ENCODE results near the gene NXPE1. TPM values are rescaled to one million over a fixed set of nuclear protein-coding genes. Genes with fewer than 3 reads are reported as not detected.
"Not testable (repeated sequence)": the region's sequence is repeated elsewhere in the genome, so short reads cannot be mapped to it uniquely, and the experiment has no call there.

Gene NXPE1
- under 1 TPM in 7 of 8 experiments, not detected in 1; 0.08 to 0.56 (median 0.36) TPM for total RNA-seq

DNA sequence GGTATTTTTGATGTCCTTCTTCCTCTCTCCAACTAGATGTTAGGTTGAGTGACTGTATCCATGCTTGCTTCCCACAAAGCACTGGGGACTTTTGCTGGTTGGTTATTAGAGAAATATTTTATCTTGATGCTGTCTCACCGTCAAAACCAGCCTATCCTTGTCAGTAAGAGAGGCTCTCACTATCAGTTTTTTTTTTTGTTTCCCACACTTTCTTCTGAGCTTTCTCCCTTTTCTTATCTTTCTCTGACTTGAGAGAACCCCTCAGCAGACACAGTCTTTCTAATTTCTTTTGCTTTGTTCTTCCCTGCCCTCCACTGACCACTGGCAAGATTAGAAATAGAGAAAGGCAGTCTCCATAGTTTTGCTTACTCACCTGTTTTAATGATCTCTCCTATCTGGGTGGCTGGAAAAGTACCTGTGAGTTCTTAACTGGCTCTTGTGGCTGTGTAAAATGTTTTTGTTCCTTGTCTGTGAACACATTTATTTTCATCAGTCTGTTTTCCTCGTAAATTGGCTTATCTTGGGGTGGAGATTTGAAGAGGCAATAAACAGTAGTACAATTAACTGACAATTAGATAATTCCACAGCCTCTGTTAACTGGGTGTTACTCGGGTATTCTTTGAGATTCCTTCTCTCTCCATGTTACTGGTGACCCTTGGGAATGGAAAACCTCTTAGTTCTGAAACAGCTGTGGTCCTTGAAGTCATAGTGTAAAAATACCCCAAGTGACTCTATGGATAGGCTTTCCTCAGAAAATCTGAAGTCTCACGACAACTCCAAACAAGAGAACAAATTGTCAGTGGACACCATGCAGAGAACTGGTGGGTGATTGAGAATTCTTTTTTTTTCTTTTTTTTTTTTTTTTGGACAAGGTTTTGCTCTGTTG, at the start of gene NXPE1:
Gene NXPE1 (minus strand): TSS at position 457 of the 886 bp plus-strand sequence. CDS start 8,680 bp downstream, outside the sequence.
- in situ Hi-C loops (cut with MboI; ENCODE audit: low pct_unique_long_range_greater_than_20kb in 2 of 9, low sequenced_read_pairs in 9 of 9, unreplicated experiment in 9 of 9): loop anchor here in 3 of 9 experiments (25.0 kb wide), 1 partner anchor 103 kb away; no protein-coding TSS in a partner anchor
- H3K4me1 ChIP-seq (replicated peaks in 1 of 2): no peaks in the 10 kb centered on the region
- H3K4me3 ChIP-seq: no peak within 1 kb of the TSS
- H3K27ac ChIP-seq: no peak within 1 kb of the TSS
- no peak for ATAC-seq (replicated peaks in 6 of 8)
- 35 to 100% (median 83%) methylated on average over 1 to 4 of the region's 4 CpGs for WGBS, 10 experiments

- Histone ChIP-seq H3K27ac (no peak overlapping the region), H3K4me1 (replicated peaks in 1 of 2) (no peaks in the 10 kb centered on the region), H3K4me3 (no peak overlapping the region)
- 20 to 67% (median 56%) methylated on average over 1 to 7 of the region's 9 CpGs; no CpG with 5 or more reads in 3 of the 10 experiments for WGBS, 10 experiments
- ATAC-seq (replicated peaks in 6 of 8): no peak
- in situ Hi-C loops (cut with MboI; ENCODE audit: low pct_unique_long_range_greater_than_20kb in 2 of 9, low sequenced_read_pairs in 9 of 9, unreplicated experiment in 9 of 9): no loop called here
Measured at GRCh38 chr11:114609429-114609828, 49.7 kb upstream of the NXPE1 start.

- 4 to 54% (median 44%) methylated on average over 1 to 8 of the region's 9 CpGs; no CpG with 5 or more reads in 4 of the 10 experiments for WGBS, 10 experiments
- H3K27ac ChIP-seq; ATAC-seq (replicated peaks in 6 of 8); H3K4me3 ChIP-seq; H3K4me1 ChIP-seq (replicated peaks in 1 of 2); in situ Hi-C loops (cut with MboI; ENCODE audit: low pct_unique_long_range_greater_than_20kb in 2 of 9, low sequenced_read_pairs in 9 of 9, unreplicated experiment in 9 of 9): not testable (repeated sequence)
Measured at GRCh38 chr11:114608605-114609004, 48.9 kb upstream of the NXPE1 start.

- 0 to 80% (median 49%) methylated on average over 1 to 10 of the region's 11 CpGs; no CpG with 5 or more reads in 2 of the 10 experiments for WGBS, 10 experiments
Measured at GRCh38 chr11:114607753-114608459, 48.2 kb upstream of the NXPE1 start.

DNA sequence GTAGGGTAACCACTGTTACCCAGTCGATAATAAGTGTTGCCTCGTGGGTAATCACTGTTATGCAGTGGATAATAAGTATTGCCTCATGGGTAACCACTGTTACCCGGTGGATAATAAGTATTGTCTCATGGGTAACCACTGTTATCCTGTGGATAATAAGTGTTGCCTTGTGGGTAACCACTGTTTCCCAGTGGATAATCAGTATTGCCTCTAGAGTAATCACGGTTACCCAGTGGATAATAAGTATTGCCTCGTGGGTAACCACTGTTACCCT, 47.1 kb upstream of the NXPE1 start:
- WGBS, 10 experiments: 33 to 100% (median 46%) methylated on average over 1 to 3 of the region's 5 CpGs; no CpG with 5 or more reads in 3 of the 10 experiments
- ATAC-seq (replicated peaks in 6 of 8); in situ Hi-C loops (cut with MboI; ENCODE audit: low pct_unique_long_range_greater_than_20kb in 2 of 9, low sequenced_read_pairs in 9 of 9, unreplicated experiment in 9 of 9); H3K27ac ChIP-seq; H3K4me1 ChIP-seq (replicated peaks in 1 of 2); H3K4me3 ChIP-seq: not testable (repeated sequence)

More at GRCh38 chr11:114607753-114608459, 48.2 kb upstream of the NXPE1 start:
- in situ Hi-C loops (cut with MboI; ENCODE audit: low pct_unique_long_range_greater_than_20kb in 2 of 9, low sequenced_read_pairs in 9 of 9, unreplicated experiment in 9 of 9): no loop called here
- Histone ChIP-seq H3K4me3 (no peak overlapping the region), H3K4me1 (replicated peaks in 1 of 2) (no peaks in the 10 kb centered on the region), H3K27ac (peak overlapping the region in 1 of 2 donors; percentile 41)
- ATAC-seq (replicated peaks in 6 of 8): peak in 3 of 8 experiments; percentile 25 to 38 (median 30)

DNA sequence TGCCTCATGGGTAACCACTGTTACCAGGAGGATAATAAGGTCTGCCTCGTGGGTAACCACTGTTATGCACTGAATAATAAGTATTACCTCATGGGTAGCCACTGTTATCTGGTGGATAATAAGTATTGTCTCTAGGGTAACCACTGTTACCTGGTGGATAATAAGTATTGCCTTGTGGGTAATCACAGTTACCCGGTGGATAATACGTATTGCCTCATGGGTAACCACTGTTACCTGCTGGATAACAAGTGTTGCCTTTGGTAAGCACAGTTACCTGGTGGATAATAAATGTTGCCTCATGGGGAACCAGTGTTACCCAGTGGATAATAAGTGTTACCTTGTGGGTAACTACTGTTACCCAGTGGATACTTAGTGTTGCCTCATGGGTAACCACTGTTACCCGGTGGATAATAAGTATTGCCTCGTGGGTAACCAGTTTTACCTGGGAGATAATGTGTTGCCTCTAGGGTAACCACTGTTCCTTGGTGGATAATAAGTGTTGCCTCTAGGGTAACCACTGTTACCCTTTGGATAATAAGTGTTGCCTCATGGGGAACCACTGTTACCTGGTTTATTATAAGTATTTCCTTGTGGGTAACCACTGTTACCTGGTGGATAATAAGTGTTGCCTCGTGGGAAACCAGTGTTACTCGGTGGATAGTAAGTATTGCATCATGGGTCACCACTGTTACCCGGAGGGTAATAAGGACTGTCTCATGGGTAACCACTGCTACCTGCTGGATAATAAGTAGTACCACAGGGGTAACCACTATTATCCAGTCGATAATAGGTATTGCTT, 46.5 kb upstream of the NXPE1 start:
- Histone ChIP-seq H3K4me1 (replicated peaks in 1 of 2) (no peaks in the 10 kb centered on the region), H3K27ac (no peak overlapping the region), H3K4me3 (no peak overlapping the region)
- in situ Hi-C loops (cut with MboI; ENCODE audit: low pct_unique_long_range_greater_than_20kb in 2 of 9, low sequenced_read_pairs in 9 of 9, unreplicated experiment in 9 of 9): no loop called here
- 10 to 83% (median 65%) methylated on average over 1 to 9 of the region's 9 CpGs; no CpG with 5 or more reads in 1 of the 10 experiments for WGBS, 10 experiments
- peak in 3 of 8 experiments; percentile 23 to 41 (median 39) for ATAC-seq (replicated peaks in 6 of 8)

GRCh38 chr11:114605370-114605769, 45.7 kb upstream of the NXPE1 start:
- in situ Hi-C loops (cut with MboI; ENCODE audit: low pct_unique_long_range_greater_than_20kb in 2 of 9, low sequenced_read_pairs in 9 of 9, unreplicated experiment in 9 of 9): no loop called here
- no peak for ATAC-seq (replicated peaks in 6 of 8)
- WGBS, 10 experiments: 20 to 100% (median 82%) methylated on average over 1 to 10 of the region's 10 CpGs; no CpG with 5 or more reads in 4 of the 10 experiments
- Histone ChIP-seq H3K4me3 (no peak overlapping the region), H3K27ac (no peak overlapping the region), H3K4me1 (replicated peaks in 1 of 2) (no peaks in the 10 kb centered on the region)

GRCh38 chr11:114604886-114605285, 45.2 kb upstream of the NXPE1 start:
- Histone ChIP-seq H3K4me1 (replicated peaks in 1 of 2) (no peaks in the 10 kb centered on the region), H3K4me3 (no peak overlapping the region), H3K27ac (no peak overlapping the region)
- in situ Hi-C loops (cut with MboI; ENCODE audit: low pct_unique_long_range_greater_than_20kb in 2 of 9, low sequenced_read_pairs in 9 of 9, unreplicated experiment in 9 of 9): no loop called here
- ATAC-seq (replicated peaks in 6 of 8): no peak
- 0 to 80% (median 45%) methylated on average over 1 to 4 of the region's 5 CpGs; no CpG with 5 or more reads in 3 of the 10 experiments for WGBS, 10 experiments

- WGBS, 10 experiments: 40 to 100% (median 65%) methylated on average over 1 to 13 of the region's 13 CpGs
- in situ Hi-C loops (cut with MboI; ENCODE audit: low pct_unique_long_range_greater_than_20kb in 2 of 9, low sequenced_read_pairs in 9 of 9, unreplicated experiment in 9 of 9): no loop called here
- ATAC-seq (replicated peaks in 6 of 8): no peak
Measured at GRCh38 chr11:114604179-114604813, 44.6 kb upstream of the NXPE1 start.

DNA sequence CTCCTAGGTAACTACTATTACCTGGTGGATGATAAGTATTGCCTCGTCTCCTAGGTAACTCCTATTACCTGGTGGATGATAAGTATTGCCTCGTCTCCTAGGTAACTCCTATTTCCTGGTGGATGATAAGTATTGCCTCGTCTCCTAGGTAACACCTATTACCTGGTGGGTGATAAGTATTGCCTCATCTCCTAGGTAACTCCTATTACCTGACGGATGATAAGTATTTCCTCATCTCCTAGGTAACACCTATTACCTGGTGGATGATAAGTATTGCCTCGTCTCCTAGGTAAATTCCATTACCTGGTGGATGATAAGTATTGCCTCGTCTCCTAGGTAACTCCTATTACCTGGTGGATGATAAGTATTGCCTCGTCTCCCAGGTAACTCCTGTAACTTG, 43.5 kb upstream of the NXPE1 start:
- ATAC-seq (replicated peaks in 6 of 8); H3K4me3 ChIP-seq; H3K4me1 ChIP-seq (replicated peaks in 1 of 2); H3K27ac ChIP-seq; in situ Hi-C loops (cut with MboI; ENCODE audit: low pct_unique_long_range_greater_than_20kb in 2 of 9, low sequenced_read_pairs in 9 of 9, unreplicated experiment in 9 of 9): not testable (repeated sequence)
- WGBS, 10 experiments: 25 to 100% (median 80%) methylated on average over 1 to 7 of the region's 7 CpGs; no CpG with 5 or more reads in 1 of the 10 experiments

More at GRCh38 chr11:114604179-114604813, 44.6 kb upstream of the NXPE1 start:
- Histone ChIP-seq H3K4me3 (no peak overlapping the region), H3K27ac (no peak overlapping the region), H3K4me1 (replicated peaks in 1 of 2) (no peaks in the 10 kb centered on the region)

DNA sequence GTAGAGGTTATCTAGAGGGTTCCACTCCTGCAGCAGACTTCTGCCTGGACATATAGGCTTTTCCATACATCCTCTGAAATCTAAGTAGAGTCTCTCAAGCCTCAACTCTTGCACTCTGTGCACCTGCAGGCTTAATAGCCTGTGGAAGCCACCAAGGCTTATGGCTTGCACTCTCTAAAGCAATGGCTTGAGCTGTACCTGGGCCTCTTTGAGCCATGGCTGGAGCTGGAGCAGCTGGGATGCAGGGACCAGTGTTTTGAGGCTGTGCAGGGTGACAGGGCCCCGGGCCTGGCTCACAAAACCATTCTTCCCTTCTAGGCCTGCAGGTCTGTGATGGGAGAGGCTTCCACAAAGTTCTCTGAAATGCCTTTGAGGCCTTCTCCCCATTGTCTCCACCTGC, 38.8 kb upstream of the NXPE1 start:
- no peak overlapping the region for H3K27ac ChIP-seq
- WGBS, 10 experiments: 0 to 100% (median 63%) methylated on average over 1 of the region's 1 CpG; no CpG with 5 or more reads in 6 of the 10 experiments
- no peak overlapping the region for H3K4me3 ChIP-seq
- in situ Hi-C loops (cut with MboI; ENCODE audit: low pct_unique_long_range_greater_than_20kb in 2 of 9, low sequenced_read_pairs in 9 of 9, unreplicated experiment in 9 of 9): no loop called here
- no peak for ATAC-seq (replicated peaks in 6 of 8)
- H3K4me1 ChIP-seq (replicated peaks in 1 of 2): no peaks in the 10 kb centered on the region

GRCh38 chr11:114596175-114596919, 36.7 kb upstream of the NXPE1 start:
- ATAC-seq (replicated peaks in 6 of 8): no peak
- in situ Hi-C loops (cut with MboI; ENCODE audit: low pct_unique_long_range_greater_than_20kb in 2 of 9, low sequenced_read_pairs in 9 of 9, unreplicated experiment in 9 of 9): no loop called here
- 22 to 100% (median 57%) methylated on average over 1 of the region's 1 CpG; no CpG with 5 or more reads in 5 of the 10 experiments for WGBS, 10 experiments
- Histone ChIP-seq H3K27ac (no peak overlapping the region), H3K4me1 (replicated peaks in 1 of 2) (no peaks in the 10 kb centered on the region), H3K4me3 (no peak overlapping the region)
